ENCODE results near the gene DACH1.

Gene DACH1

DNA sequence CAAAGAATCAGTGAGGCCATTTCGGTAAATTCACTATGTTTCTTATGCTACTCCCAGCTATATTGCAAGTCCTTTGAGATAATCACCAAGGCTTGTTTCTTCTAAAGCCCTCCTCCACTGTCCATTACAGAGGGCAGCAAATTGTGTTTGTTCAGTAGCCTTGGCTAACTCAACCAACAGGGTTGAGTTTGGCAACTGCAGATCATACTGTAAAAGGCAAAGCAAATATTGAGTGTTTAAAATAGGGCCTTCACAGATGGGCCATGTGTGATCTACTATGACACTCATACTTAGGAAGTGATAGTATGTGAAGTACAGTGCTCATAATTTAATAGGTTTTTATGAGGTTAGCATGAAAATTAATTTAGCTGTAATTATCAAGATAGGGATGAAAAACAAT lies 171.3 kb downstream of the DACH1 start:
- H3K4me1 ChIP-seq (ENCODE audit: control insufficient read depth in 1 of 2, insufficient read depth in 2 of 2, low read length in 2 of 2) = no peaks in the 10 kb centered on the region
- H3K9me3 ChIP-seq (ENCODE audit: control insufficient read depth in 1 of 2, low read length in 2 of 2) = no peaks in the 10 kb centered on the region
- no peaks in the 10 kb centered on the region for H3K36me3 ChIP-seq (ENCODE audit: control insufficient read depth in 1 of 2, insufficient read depth in 2 of 2, low read length in 2 of 2)
- no peak overlapping the region for H3K27ac ChIP-seq (ENCODE audit: low read depth, low read length)
- H3K27me3 ChIP-seq (ENCODE audit: control insufficient read depth in 1 of 2, insufficient read depth in 2 of 2, low read length in 2 of 2) = no peaks in the 10 kb centered on the region
- H3K9ac ChIP-seq (ENCODE audit: low read depth in 1 of 2, low read length in 2 of 2) = no peak overlapping the region
- no peak overlapping the region for H3K4me3 ChIP-seq (ENCODE audit: low read depth in 1 of 2, low read length in 2 of 2)

DNA sequence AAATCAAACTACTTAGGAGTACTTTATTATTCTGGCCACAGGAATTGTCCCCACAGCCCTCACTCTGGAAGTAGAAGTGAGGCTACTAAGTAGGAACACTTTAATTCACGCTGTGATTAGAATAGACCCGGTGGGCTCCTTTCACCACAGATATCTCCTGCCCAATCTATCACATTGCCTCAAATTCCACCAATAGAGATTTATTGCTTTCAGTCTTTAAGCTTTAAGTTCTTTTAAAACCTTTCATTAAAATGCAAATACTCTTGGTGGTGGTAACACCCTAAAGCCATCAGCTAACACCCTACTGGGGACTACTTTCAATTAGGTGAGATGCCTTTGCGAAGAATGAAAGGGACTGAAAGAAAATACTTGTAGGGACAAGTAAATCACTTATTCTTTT lies 181.9 kb downstream of the DACH1 start:
- Histone ChIP-seq H3K9me3 (ENCODE audit: control insufficient read depth in 1 of 2, low read length in 2 of 2) (no peaks in the 10 kb centered on the region), H3K27me3 (ENCODE audit: control insufficient read depth in 1 of 2, insufficient read depth in 2 of 2, low read length in 2 of 2) (no peaks in the 10 kb centered on the region), H3K4me1 (ENCODE audit: control insufficient read depth in 1 of 2, insufficient read depth in 2 of 2, low read length in 2 of 2) (no peaks in the 10 kb centered on the region), H3K9ac (ENCODE audit: low read depth in 1 of 2, low read length in 2 of 2) (no peak overlapping the region), H3K36me3 (ENCODE audit: control insufficient read depth in 1 of 2, insufficient read depth in 2 of 2, low read length in 2 of 2) (no peaks in the 10 kb centered on the region), H3K4me3 (ENCODE audit: low read depth in 1 of 2, low read length in 2 of 2) (no peak overlapping the region), H3K27ac (ENCODE audit: low read depth, low read length) (no peak overlapping the region)

DNA sequence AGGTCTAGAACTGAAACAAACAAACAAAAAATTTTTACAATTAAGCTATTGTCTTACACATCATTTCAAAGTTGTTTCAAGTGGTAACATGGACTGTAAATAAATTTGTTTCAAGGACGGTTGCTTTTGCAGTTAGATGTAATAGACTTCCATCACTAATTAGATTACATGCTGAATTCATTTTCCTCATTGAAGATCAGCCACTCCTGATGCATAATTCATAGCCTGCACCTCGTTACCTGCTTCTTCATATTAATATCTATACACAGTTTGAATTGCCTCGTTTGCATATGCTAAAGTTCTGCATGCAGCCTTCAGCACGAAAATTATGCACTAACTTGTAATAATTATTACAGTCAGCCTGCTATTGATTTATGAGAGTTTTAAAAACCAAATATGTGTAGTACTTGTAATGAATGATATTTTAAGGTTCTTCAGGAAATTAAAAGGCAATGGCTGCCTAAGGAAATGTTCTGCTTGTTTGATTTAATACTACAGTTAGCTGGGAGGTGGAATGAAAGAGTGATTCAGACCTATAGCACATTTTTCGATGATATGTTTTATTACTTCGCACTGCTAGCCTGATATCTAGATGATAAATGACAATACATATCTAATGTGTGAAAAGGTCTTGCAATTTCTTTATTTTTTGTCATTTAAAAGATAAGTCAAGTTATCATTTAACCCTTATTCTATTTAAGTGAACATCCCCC lies 184.9 kb downstream of the DACH1 start:
- H3K27me3 ChIP-seq (ENCODE audit: control insufficient read depth in 1 of 2, insufficient read depth in 2 of 2, low read length in 2 of 2) = no peaks in the 10 kb centered on the region
- H3K9ac ChIP-seq (ENCODE audit: low read depth in 1 of 2, low read length in 2 of 2) = no peak overlapping the region
- no peak overlapping the region for H3K27ac ChIP-seq (ENCODE audit: low read depth, low read length)
- no peaks in the 10 kb centered on the region for H3K9me3 ChIP-seq (ENCODE audit: control insufficient read depth in 1 of 2, low read length in 2 of 2)
- no peaks in the 10 kb centered on the region for H3K36me3 ChIP-seq (ENCODE audit: control insufficient read depth in 1 of 2, insufficient read depth in 2 of 2, low read length in 2 of 2)
- H3K4me3 ChIP-seq (ENCODE audit: low read depth in 1 of 2, low read length in 2 of 2) = no peak overlapping the region
- no peaks in the 10 kb centered on the region for H3K4me1 ChIP-seq (ENCODE audit: control insufficient read depth in 1 of 2, insufficient read depth in 2 of 2, low read length in 2 of 2)

DNA sequence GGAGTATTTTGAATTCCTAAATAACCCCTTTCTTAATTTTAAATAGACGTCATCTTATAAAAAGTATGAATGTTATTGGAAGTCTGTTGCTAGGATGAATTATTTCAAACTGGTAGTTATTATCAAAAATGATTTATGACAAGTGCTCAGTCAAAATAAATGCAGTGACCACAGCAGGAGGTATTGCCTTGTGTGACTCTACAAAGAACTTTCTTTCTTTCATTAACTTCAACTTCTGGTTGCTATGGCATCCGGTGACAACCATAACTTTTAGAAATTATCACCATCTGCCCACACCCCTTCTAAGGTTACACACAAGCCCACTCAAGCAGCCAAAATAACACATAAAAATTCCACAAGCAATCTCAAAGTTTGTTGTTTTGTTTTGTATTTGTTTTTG lies 189.9 kb downstream of the DACH1 start:
- no peaks in the 10 kb centered on the region for H3K27me3 ChIP-seq (ENCODE audit: control insufficient read depth in 1 of 2, insufficient read depth in 2 of 2, low read length in 2 of 2)
- H3K27ac ChIP-seq (ENCODE audit: low read depth, low read length) = no peak overlapping the region
- H3K9ac ChIP-seq (ENCODE audit: low read depth in 1 of 2, low read length in 2 of 2) = no peak overlapping the region
- no peaks in the 10 kb centered on the region for H3K9me3 ChIP-seq (ENCODE audit: control insufficient read depth in 1 of 2, low read length in 2 of 2)
- H3K36me3 ChIP-seq (ENCODE audit: control insufficient read depth in 1 of 2, insufficient read depth in 2 of 2, low read length in 2 of 2) = no peaks in the 10 kb centered on the region
- H3K4me3 ChIP-seq (ENCODE audit: low read depth in 1 of 2, low read length in 2 of 2) = no peak overlapping the region
- H3K4me1 ChIP-seq (ENCODE audit: control insufficient read depth in 1 of 2, insufficient read depth in 2 of 2, low read length in 2 of 2) = no peaks in the 10 kb centered on the region

DNA sequence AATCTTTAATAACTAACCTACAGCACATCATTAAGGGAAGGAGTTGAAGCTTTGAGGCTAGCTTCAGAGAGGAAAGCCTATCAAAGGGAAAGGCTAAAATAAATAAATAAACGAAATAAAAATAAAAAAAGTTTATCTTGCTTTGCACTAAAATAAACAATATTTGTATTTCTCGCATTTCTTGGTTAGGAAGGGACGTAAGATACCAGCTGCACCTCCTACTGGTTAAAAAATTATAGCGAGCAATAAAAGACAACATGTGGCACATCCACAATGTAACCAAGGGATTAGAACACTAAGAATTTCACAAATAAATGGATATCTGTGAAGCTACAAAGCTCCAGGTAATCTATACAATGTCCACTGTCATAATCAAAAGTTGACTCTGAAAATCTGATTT lies 194.5 kb downstream of the DACH1 start:
- H3K4me1 ChIP-seq (ENCODE audit: control insufficient read depth in 1 of 2, insufficient read depth in 2 of 2, low read length in 2 of 2) = no peaks in the 10 kb centered on the region
- H3K9ac ChIP-seq (ENCODE audit: low read depth in 1 of 2, low read length in 2 of 2) = no peak overlapping the region
- H3K36me3 ChIP-seq (ENCODE audit: control insufficient read depth in 1 of 2, insufficient read depth in 2 of 2, low read length in 2 of 2) = no peaks in the 10 kb centered on the region
- H3K27me3 ChIP-seq (ENCODE audit: control insufficient read depth in 1 of 2, insufficient read depth in 2 of 2, low read length in 2 of 2) = no peaks in the 10 kb centered on the region
- no peak overlapping the region for H3K4me3 ChIP-seq (ENCODE audit: low read depth in 1 of 2, low read length in 2 of 2)
- no peak overlapping the region for H3K27ac ChIP-seq (ENCODE audit: low read depth, low read length)
- H3K9me3 ChIP-seq (ENCODE audit: control insufficient read depth in 1 of 2, low read length in 2 of 2) = no peaks in the 10 kb centered on the region

DNA sequence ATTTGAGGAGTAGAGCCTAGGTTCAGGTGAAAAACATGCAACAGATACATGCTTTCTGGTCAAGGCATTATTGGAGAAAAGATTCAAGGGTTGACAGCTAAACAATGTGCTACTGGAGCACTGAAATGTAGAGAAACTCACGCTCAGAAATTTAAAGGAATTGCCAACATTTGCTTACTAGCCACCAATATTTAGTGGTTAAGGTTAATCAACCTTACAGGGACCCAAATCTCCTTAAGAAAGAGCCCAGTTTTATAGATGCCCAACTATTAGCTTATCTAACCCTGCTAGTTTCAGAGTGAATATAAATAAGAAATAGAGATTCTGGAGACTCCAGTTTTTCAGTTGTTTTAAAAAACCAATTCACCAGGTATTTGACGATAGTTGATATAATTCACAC lies 203.6 kb downstream of the DACH1 start:
- Histone ChIP-seq H3K27ac (ENCODE audit: low read depth, low read length) (no peak overlapping the region), H3K36me3 (ENCODE audit: control insufficient read depth in 1 of 2, insufficient read depth in 2 of 2, low read length in 2 of 2) (no peaks in the 10 kb centered on the region), H3K9ac (ENCODE audit: low read depth in 1 of 2, low read length in 2 of 2) (no peak overlapping the region), H3K27me3 (ENCODE audit: control insufficient read depth in 1 of 2, insufficient read depth in 2 of 2, low read length in 2 of 2) (no peaks in the 10 kb centered on the region), H3K9me3 (ENCODE audit: control insufficient read depth in 1 of 2, low read length in 2 of 2) (no peaks in the 10 kb centered on the region), H3K4me3 (ENCODE audit: low read depth in 1 of 2, low read length in 2 of 2) (no peak overlapping the region), H3K4me1 (ENCODE audit: control insufficient read depth in 1 of 2, insufficient read depth in 2 of 2, low read length in 2 of 2) (no peaks in the 10 kb centered on the region)

DNA sequence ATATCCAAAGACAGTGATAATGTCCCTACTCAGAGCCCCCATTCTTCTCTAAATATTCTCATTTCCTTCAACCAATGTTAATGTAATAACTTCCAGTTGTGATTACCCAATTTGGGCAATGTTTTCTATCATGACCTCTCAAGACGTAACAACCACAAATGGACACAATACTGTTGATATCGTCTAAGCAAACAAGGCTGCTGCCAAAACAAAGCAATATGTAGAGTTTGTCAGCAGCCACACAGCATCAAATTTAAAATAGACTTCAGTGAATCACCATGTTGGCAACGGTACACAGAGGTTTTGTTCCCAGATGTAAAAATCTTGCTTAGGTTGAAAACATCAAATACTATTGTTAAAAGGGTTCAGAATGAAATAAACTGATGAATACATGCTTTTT lies 205.1 kb downstream of the DACH1 start:
- no peak overlapping the region for H3K4me3 ChIP-seq (ENCODE audit: low read depth in 1 of 2, low read length in 2 of 2)
- no peak overlapping the region for H3K27ac ChIP-seq (ENCODE audit: low read depth, low read length)
- H3K36me3 ChIP-seq (ENCODE audit: control insufficient read depth in 1 of 2, insufficient read depth in 2 of 2, low read length in 2 of 2) = no peaks in the 10 kb centered on the region
- H3K9me3 ChIP-seq (ENCODE audit: control insufficient read depth in 1 of 2, low read length in 2 of 2) = no peaks in the 10 kb centered on the region
- no peak overlapping the region for H3K9ac ChIP-seq (ENCODE audit: low read depth in 1 of 2, low read length in 2 of 2)
- H3K4me1 ChIP-seq (ENCODE audit: control insufficient read depth in 1 of 2, insufficient read depth in 2 of 2, low read length in 2 of 2) = no peaks in the 10 kb centered on the region
- no peaks in the 10 kb centered on the region for H3K27me3 ChIP-seq (ENCODE audit: control insufficient read depth in 1 of 2, insufficient read depth in 2 of 2, low read length in 2 of 2)

DNA sequence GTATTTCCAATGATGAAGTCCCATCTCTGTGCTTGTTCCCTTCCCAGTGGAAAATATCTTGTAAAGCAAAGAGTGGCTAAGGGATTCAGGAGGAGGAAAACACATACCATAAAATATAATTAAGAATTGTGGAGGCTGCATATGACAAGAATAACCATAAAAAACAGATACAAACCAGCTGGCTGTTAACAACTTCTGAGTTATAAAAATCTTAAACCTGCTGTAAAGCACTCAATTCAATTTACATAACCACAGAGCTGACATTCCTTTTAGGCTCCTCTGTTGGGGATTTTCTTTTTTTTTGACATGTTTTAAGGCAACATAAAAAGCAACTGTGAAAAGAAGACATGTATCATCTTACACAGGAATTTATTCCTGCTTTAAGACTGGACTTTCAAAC lies 207.6 kb downstream of the DACH1 start:
- H3K27ac ChIP-seq (ENCODE audit: low read depth, low read length) = no peak overlapping the region

DNA sequence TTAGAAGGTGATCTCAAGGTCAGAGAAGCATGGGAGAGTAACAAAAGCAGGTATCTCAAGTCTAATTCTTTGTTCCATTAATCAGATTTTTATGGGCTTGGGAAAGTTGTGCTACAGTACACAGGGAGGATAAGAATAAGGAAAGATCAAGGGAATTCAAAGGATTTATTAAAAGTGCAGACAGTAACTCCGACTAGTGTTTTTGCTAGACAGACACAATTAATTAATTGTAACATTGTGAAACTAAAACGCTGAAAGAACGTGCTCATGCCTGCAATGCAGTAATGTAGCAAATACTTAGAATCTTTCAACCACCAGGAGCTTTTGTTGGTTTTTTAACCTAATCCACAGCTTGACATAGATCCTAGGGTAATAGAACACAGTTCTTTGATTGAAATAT lies 221.5 kb downstream of the DACH1 start:
- Histone ChIP-seq H3K4me3 (ENCODE audit: low read depth in 1 of 2, low read length in 2 of 2) (no peak overlapping the region), H3K27me3 (ENCODE audit: control insufficient read depth in 1 of 2, insufficient read depth in 2 of 2, low read length in 2 of 2) (no peaks in the 10 kb centered on the region), H3K9me3 (ENCODE audit: control insufficient read depth in 1 of 2, low read length in 2 of 2) (no peaks in the 10 kb centered on the region), H3K9ac (ENCODE audit: low read depth in 1 of 2, low read length in 2 of 2) (no peak overlapping the region), H3K27ac (ENCODE audit: low read depth, low read length) (no peak overlapping the region), H3K4me1 (ENCODE audit: control insufficient read depth in 1 of 2, insufficient read depth in 2 of 2, low read length in 2 of 2) (peaks cover 0 to 8% of the 10 kb centered on the region in 2 donors), H3K36me3 (ENCODE audit: control insufficient read depth in 1 of 2, insufficient read depth in 2 of 2, low read length in 2 of 2) (no peaks in the 10 kb centered on the region)

More for the DNA sequence above, 207.6 kb downstream of the DACH1 start:
- Histone ChIP-seq H3K27me3 (ENCODE audit: control insufficient read depth in 1 of 2, insufficient read depth in 2 of 2, low read length in 2 of 2) (no peaks in the 10 kb centered on the region), H3K4me1 (ENCODE audit: control insufficient read depth in 1 of 2, insufficient read depth in 2 of 2, low read length in 2 of 2) (no peaks in the 10 kb centered on the region), H3K9me3 (ENCODE audit: control insufficient read depth in 1 of 2, low read length in 2 of 2) (no peaks in the 10 kb centered on the region), H3K36me3 (ENCODE audit: control insufficient read depth in 1 of 2, insufficient read depth in 2 of 2, low read length in 2 of 2) (no peaks in the 10 kb centered on the region), H3K4me3 (ENCODE audit: low read depth in 1 of 2, low read length in 2 of 2) (no peak overlapping the region), H3K9ac (ENCODE audit: low read depth in 1 of 2, low read length in 2 of 2) (no peak overlapping the region)

DNA sequence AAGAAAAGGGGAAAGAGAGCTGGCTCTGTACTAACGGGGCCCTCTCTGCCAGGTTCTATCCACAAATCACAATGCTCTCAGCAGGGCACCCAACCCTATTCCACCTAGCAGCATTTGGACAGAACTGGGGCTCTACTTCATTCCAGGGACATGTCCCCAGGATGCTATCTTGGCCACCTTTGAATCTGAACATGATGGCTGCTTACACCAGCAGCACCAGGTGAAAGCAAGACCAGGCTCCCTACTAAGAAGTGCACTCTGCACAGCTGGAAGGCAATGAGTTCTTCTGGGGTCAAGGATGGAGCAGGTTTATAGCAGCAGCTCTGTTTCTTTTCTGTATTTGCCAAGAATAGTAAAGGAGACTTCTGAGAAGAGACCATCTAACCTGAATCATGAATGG lies 222.4 kb downstream of the DACH1 start:
- Histone ChIP-seq H3K27me3 (ENCODE audit: control insufficient read depth in 1 of 2, insufficient read depth in 2 of 2, low read length in 2 of 2) (no peaks in the 10 kb centered on the region), H3K9ac (ENCODE audit: low read depth in 1 of 2, low read length in 2 of 2) (no peak overlapping the region), H3K4me3 (ENCODE audit: low read depth in 1 of 2, low read length in 2 of 2) (no peak overlapping the region), H3K36me3 (ENCODE audit: control insufficient read depth in 1 of 2, insufficient read depth in 2 of 2, low read length in 2 of 2) (no peaks in the 10 kb centered on the region), H3K9me3 (ENCODE audit: control insufficient read depth in 1 of 2, low read length in 2 of 2) (no peaks in the 10 kb centered on the region), H3K27ac (ENCODE audit: low read depth, low read length) (no peak overlapping the region), H3K4me1 (ENCODE audit: control insufficient read depth in 1 of 2, insufficient read depth in 2 of 2, low read length in 2 of 2) (peaks cover 0 to 8% of the 10 kb centered on the region in 2 donors)

DNA sequence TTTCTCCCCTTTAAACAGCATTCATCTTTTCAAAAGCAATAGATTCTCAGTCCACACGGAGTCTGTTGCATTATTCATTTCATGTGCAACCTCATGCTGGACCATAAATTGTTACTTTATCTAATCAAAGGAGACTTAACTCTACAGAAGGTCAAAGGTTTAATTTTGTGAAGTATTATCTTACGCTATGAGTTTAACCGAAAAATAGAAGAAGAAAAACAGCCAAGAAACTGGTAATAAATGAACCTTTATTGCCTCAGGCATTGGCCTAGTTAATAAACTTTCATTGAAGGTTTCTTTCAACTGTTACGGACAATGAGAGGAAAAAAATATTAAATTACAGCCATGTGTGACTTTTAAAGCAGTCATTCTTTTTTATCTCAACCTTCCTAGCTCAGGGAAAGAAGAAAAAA lies 223.6 kb downstream of the DACH1 start:
- no peaks in the 10 kb centered on the region for H3K9me3 ChIP-seq (ENCODE audit: control insufficient read depth in 1 of 2, low read length in 2 of 2)
- H3K27me3 ChIP-seq (ENCODE audit: control insufficient read depth in 1 of 2, insufficient read depth in 2 of 2, low read length in 2 of 2) = no peaks in the 10 kb centered on the region
- no peak overlapping the region for H3K9ac ChIP-seq (ENCODE audit: low read depth in 1 of 2, low read length in 2 of 2)
- no peak overlapping the region for H3K4me3 ChIP-seq (ENCODE audit: low read depth in 1 of 2, low read length in 2 of 2)
- H3K36me3 ChIP-seq (ENCODE audit: control insufficient read depth in 1 of 2, insufficient read depth in 2 of 2, low read length in 2 of 2) = no peaks in the 10 kb centered on the region
- peaks cover 0 to 16% of the 10 kb centered on the region in 2 donors for H3K4me1 ChIP-seq (ENCODE audit: control insufficient read depth in 1 of 2, insufficient read depth in 2 of 2, low read length in 2 of 2)
- H3K27ac ChIP-seq (ENCODE audit: low read depth, low read length) = no peak overlapping the region
